ENCODE results near the gene ZNF526.

The ZNF526 gene

DNA sequence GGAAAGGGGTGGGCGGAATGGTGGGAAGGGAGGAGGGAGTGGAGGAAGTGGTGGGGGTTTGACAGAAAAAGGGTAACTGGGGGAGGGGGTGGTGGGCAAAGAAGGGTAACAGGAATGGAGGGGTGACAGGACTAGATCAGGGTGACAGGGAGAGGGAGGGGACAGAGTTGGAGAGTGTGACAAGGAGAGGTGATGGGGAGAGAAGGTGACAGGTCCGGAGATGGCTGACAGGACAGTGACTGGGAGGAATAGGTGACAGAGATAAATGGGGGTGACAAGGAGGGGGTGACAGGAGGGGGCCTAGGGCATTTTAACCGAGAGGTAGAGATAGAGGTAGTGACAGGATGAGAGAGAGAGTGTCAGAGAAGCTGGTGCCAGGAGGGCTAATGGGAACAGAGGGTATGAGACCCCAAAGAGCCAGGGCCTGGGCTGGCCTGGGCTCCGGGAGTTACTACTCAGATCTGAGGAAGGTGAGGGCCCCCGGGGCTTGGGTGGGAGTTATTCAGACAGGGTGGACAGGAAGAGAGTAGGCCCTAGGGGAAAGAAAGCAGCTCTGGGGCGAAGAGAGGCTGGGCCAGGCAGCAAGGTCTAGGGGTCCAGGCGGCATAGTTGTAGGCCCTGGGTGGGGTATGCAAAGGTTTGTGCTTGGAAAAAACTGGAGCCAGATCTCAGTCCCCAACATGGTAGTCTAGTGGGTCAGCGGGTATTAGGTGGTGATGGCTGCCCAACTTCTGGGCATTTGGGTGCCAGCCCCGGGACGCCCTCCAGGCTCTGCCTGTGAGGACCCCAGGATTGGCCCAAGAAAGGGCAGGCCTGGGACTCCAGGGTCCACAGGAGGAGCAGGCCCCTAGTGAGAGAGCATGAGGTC, 49.6 kb downstream of the ZNF526 start:
- Histone ChIP-seq H3K4me3 (replicated peaks; ENCODE audit: insufficient read depth, low read length) (peak overlapping the region; percentile 76), H3K27me3 (ENCODE audit: insufficient read depth, poor library complexity, severe bottlenecking) (no peaks in the 10 kb centered on the region), H3K27ac (replicated peaks) (peak overlapping the region; percentile 100)
- DNase-seq (ENCODE audit: low read depth in 1 of 2, low spot score in 1 of 2), result no peak
- no peak for TF ChIP-seq POLR2AphosphoS5 (IDR thresholded peaks at IDR 0.05; ENCODE audit: low read depth)
- no peak for TF ChIP-seq CTCF (IDR thresholded peaks at IDR 0.05; ENCODE audit: insufficient read depth, low read length)
- TF ChIP-seq SPI1 (IDR thresholded peaks at IDR 0.05; ENCODE audit: borderline replicate concordance, low read depth), result no peak
- TF ChIP-seq, protein P1, sequence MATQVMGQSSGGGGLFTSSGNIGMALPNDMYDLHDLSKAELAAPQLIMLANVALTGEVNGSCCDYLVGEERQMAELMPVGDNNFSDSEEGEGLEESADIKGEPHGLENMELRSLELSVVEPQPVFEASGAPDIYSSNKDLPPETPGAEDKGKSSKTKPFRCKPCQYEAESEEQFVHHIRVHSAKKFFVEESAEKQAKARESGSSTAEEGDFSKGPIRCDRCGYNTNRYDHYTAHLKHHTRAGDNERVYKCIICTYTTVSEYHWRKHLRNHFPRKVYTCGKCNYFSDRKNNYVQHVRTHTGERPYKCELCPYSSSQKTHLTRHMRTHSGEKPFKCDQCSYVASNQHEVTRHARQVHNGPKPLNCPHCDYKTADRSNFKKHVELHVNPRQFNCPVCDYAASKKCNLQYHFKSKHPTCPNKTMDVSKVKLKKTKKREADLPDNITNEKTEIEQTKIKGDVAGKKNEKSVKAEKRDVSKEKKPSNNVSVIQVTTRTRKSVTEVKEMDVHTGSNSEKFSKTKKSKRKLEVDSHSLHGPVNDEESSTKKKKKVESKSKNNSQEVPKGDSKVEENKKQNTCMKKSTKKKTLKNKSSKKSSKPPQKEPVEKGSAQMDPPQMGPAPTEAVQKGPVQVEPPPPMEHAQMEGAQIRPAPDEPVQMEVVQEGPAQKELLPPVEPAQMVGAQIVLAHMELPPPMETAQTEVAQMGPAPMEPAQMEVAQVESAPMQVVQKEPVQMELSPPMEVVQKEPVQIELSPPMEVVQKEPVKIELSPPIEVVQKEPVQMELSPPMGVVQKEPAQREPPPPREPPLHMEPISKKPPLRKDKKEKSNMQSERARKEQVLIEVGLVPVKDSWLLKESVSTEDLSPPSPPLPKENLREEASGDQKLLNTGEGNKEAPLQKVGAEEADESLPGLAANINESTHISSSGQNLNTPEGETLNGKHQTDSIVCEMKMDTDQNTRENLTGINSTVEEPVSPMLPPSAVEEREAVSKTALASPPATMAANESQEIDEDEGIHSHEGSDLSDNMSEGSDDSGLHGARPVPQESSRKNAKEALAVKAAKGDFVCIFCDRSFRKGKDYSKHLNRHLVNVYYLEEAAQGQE (IDR thresholded peaks at IDR 0.05; ENCODE audit: insufficient replicate concordance, low read depth), result no peak
- no peak for TF ChIP-seq GABPA (IDR thresholded peaks at IDR 0.05; ENCODE audit: low read depth)

GRCh38 chr19:42270346-42271044, 50.4 kb downstream of the ZNF526 start:
- Histone ChIP-seq H3K4me3 (replicated peaks; ENCODE audit: insufficient read depth, low read length) (peak overlapping the region; percentile 76), H3K27me3 (ENCODE audit: insufficient read depth, poor library complexity, severe bottlenecking) (no peaks in the 10 kb centered on the region), H3K27ac (replicated peaks) (peak overlapping the region; percentile 100)
- DNase-seq (ENCODE audit: low read depth in 1 of 2, low spot score in 1 of 2), result peak; percentile 64 to 71
- no peak for TF ChIP-seq CTCF (IDR thresholded peaks at IDR 0.05; ENCODE audit: insufficient read depth, low read length)
- no peak for TF ChIP-seq SPI1 (IDR thresholded peaks at IDR 0.05; ENCODE audit: borderline replicate concordance, low read depth)
- no peak for TF ChIP-seq GABPA (IDR thresholded peaks at IDR 0.05; ENCODE audit: low read depth)
- no peak for TF ChIP-seq POLR2AphosphoS5 (IDR thresholded peaks at IDR 0.05; ENCODE audit: low read depth)
- TF ChIP-seq, protein P1 (IDR thresholded peaks at IDR 0.05; ENCODE audit: insufficient replicate concordance, low read depth), result no peak

DNA sequence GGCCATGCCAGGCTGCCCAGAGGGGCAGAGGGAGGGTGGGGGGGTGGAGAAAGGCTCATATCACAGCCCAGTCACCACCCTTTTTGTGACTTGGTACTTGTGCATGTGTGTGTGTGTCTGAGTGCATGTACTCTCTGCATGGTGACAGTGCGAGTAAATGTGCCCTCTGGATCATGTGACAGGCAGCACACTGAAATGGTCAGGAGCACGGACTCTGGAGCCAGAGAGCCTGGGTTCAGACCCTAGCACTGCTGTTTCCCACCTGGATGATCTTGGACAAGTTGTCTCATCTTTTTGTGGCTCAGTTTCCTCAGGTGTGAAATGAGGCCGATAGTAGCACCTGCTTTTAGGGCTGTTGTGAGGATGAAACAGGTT, 50.9 kb downstream of the ZNF526 start:
- Histone ChIP-seq H3K27me3 (ENCODE audit: insufficient read depth, poor library complexity, severe bottlenecking) (no peaks in the 10 kb centered on the region), H3K27ac (replicated peaks) (peak overlapping the region; percentile 100), H3K4me3 (replicated peaks; ENCODE audit: insufficient read depth, low read length) (peak overlapping the region; percentile 76)
- TF ChIP-seq, protein P1 (IDR thresholded peaks at IDR 0.05; ENCODE audit: insufficient replicate concordance, low read depth), result no peak
- TF ChIP-seq POLR2AphosphoS5 (IDR thresholded peaks at IDR 0.05; ENCODE audit: low read depth) (no peak), CTCF (IDR thresholded peaks at IDR 0.05; ENCODE audit: insufficient read depth, low read length) (no peak)
- DNase-seq (ENCODE audit: low read depth in 1 of 2, low spot score in 1 of 2), result no peak
